ENCODE results near the gene BCAR1.

DNA sequence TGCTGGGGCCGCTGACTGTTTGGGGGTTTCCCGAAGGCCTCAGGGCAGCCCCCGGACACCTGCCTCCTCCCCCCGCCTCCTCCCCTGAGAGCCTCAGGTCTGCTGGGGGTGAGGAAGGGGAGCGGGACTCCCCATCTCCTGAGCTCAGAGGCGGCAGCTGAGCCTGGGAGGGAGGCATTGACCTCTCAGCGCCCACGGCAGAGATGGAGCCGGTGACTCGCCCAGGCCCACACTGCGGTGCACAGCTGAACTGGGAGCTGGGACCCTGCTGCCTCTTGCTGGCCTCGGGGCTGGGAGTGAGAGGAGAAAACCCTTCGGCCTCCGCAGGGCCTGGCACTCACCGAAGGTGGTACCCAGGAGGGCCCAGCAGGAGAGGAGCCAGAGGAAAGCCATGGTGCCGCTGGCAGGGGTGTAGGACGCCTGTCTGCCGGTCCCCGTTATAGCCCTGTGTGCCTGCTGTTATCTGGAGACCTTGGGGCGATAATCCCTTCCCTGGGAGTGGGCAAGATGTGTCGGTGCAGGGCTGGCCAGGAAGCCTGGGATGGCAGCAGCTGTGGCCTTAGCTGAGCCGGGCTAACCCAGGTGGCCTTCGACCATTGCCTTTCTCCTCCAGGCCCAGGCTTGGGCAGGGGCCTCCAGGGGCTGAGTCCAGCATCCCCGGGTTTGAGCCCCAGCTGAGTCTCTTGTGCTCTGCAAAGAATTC is 44.5 kb downstream of the BCAR1 start, which contains the start of gene CTRB2:
- TF ChIP-seq, protein P1, sequence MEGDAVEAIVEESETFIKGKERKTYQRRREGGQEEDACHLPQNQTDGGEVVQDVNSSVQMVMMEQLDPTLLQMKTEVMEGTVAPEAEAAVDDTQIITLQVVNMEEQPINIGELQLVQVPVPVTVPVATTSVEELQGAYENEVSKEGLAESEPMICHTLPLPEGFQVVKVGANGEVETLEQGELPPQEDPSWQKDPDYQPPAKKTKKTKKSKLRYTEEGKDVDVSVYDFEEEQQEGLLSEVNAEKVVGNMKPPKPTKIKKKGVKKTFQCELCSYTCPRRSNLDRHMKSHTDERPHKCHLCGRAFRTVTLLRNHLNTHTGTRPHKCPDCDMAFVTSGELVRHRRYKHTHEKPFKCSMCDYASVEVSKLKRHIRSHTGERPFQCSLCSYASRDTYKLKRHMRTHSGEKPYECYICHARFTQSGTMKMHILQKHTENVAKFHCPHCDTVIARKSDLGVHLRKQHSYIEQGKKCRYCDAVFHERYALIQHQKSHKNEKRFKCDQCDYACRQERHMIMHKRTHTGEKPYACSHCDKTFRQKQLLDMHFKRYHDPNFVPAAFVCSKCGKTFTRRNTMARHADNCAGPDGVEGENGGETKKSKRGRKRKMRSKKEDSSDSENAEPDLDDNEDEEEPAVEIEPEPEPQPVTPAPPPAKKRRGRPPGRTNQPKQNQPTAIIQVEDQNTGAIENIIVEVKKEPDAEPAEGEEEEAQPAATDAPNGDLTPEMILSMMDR (IDR thresholded peaks at IDR 0.05; ENCODE audit: borderline replicate concordance, extremely low read depth, low read length, poor library complexity, severe bottlenecking), result no peak
- no peak for TF ChIP-seq EZH2 (IDR thresholded peaks at IDR 0.05; ENCODE audit: borderline replicate concordance, low read depth, low read length, severe bottlenecking)

Data from DND-41 (cell line).